Neural cell (in vitro differentiated cells): ENCODE data around the gene PGAP1. TPM values are rescaled to one million over a fixed set of nuclear protein-coding genes. Genes with fewer than 3 reads are reported as not detected.

ENCODE experiments used
- H2AFZ ChIP-seq: fragments of 200-600, 300-800 bp; sonication (generic), shearing (Covaris generic); 2 replicates; pipeline ENCODE4 v1.6.0; 2014; ENCODE audit warnings: low read depth, mild to moderate bottlenecking, antibody characterized with exemption, low read length, moderate library complexity
- H3F3A ChIP-seq: fragments of 200-600 bp; shearing (Covaris generic); 2 replicates; pipeline ENCODE4 v1.6.1; 2016; ENCODE audit warnings: mild to moderate bottlenecking, moderate library complexity, mixed read lengths, antibody characterized with exemption, low read length; ENCODE audit not compliant: insufficient read depth, poor library complexity, severe bottlenecking
- H3K27ac ChIP-seq: fragments of 200-600, 300-800 bp; sonication (generic), shearing (Covaris generic); 2 replicates; pipeline ENCODE4 v1.5.1; 2014; ENCODE audit warnings: mild to moderate bottlenecking, low read length, moderate library complexity
- H3K27me3 ChIP-seq: fragments of 300-800, 200-600 bp; sonication (generic), shearing (Covaris generic); 2 replicates; pipeline ENCODE4 v1.6.0; 2014; ENCODE audit warnings: mild to moderate bottlenecking, low read depth, low read length, moderate library complexity; ENCODE audit not compliant: insufficient read depth
- H3K36me3 ChIP-seq: fragments of 300-800, 200-600 bp; sonication (generic), shearing (Covaris generic); 2 replicates; pipeline ENCODE4 v1.5.1; 2014; ENCODE audit warnings: mild to moderate bottlenecking, antibody characterized with exemption, low read length, moderate library complexity; ENCODE audit not compliant: insufficient read depth
- H3K4me2 ChIP-seq: fragments of 300-800, 200-600 bp; sonication (generic), shearing (Covaris generic); 2 replicates; pipeline ENCODE4 v1.6.0; 2014; ENCODE audit warnings: mild to moderate bottlenecking, low read length
- H3K4me3 ChIP-seq: fragments of 300-800, 200-600 bp; sonication (generic), shearing (Covaris generic); 2 replicates; pipeline ENCODE4 v1.5.1; 2014; ENCODE audit warnings: mild to moderate bottlenecking, low read length, moderate library complexity
- H3K79me2 ChIP-seq: fragments of 200-600 bp; shearing (Covaris generic); replicated peaks from 2 replicates; pipeline ENCODE4 v1.6.0; 2014; ENCODE audit warnings: mild to moderate bottlenecking, low read length, moderate library complexity; ENCODE audit not compliant: insufficient read depth
- H3K9ac ChIP-seq: fragments of 300-800, 200-600 bp; sonication (generic), shearing (Covaris generic); 2 replicates; pipeline ENCODE4 v1.6.1; 2016; ENCODE audit warnings: mild to moderate bottlenecking, low read length, mixed read lengths
- H3K9me2 ChIP-seq: fragments of 200-600 bp; shearing (Covaris generic); 2 replicates; pipeline ENCODE4 v1.6.1; 2016; ENCODE audit warnings: mild to moderate bottlenecking, low read length, mixed read lengths; ENCODE audit not compliant: insufficient read depth
- H3K9me3 ChIP-seq: fragments of 200-600, 300-800 bp; sonication (generic), shearing (Covaris generic); 2 replicates; pipeline ENCODE4 v1.6.1; 2016; ENCODE audit warnings: mild to moderate bottlenecking, mixed run types, low read length, moderate library complexity, mixed read lengths
- H4K20me1 ChIP-seq: fragments of 200-600 bp; shearing (Covaris generic); 2 replicates; pipeline ENCODE4 v1.6.1; 2016; ENCODE audit warnings: mild to moderate bottlenecking, mixed run types; ENCODE audit not compliant: insufficient read depth
- CTCF ChIP-seq: fragments of 450-650 bp; IDR thresholded peaks from 2 replicates; pipeline ENCODE4 v1.5.1; 2014; ENCODE audit warnings: antibody characterized with exemption, mild to moderate bottlenecking, moderate library complexity; ENCODE audit not compliant: poor library complexity, severe bottlenecking
- EP300 ChIP-seq: fragments of 450-650 bp; conservative IDR thresholded peaks from 2 replicates; pipeline ENCODE4 v1.6.1; 2014; ENCODE audit warnings: antibody characterized with exemption, mild to moderate bottlenecking, moderate library complexity; ENCODE audit not compliant: poor library complexity, severe bottlenecking
- EZH2 ChIP-seq: fragments of 200-600, 300-800 bp; shearing (Covaris generic), sonication (generic); IDR thresholded peaks from 2 replicates; pipeline ENCODE4 v1.6.1; 2014; ENCODE audit warnings: antibody characterized with exemption, low read length, borderline replicate concordance, mild to moderate bottlenecking; ENCODE audit not compliant: insufficient read depth, poor library complexity, severe bottlenecking
- MXI1 ChIP-seq: fragments of 450-650 bp; conservative IDR thresholded peaks from 2 replicates; pipeline ENCODE4 v1.6.1; 2014; ENCODE audit warnings: antibody characterized with exemption, mild to moderate bottlenecking; ENCODE audit not compliant: poor library complexity, severe bottlenecking
- POLR2AphosphoS5 ChIP-seq: IDR thresholded peaks from 2 replicates; pipeline ENCODE4 v1.6.1; 2012
- RAD21 ChIP-seq: fragments of 450-650 bp; conservative IDR thresholded peaks from 2 replicates; pipeline ENCODE4 v1.6.1; 2014; ENCODE audit warnings: antibody characterized with exemption, mild to moderate bottlenecking, moderate library complexity
- REST ChIP-seq: IDR thresholded peaks from 2 replicates; pipeline ENCODE4 v1.6.1; 2012; ENCODE audit warnings: borderline replicate concordance
- SMC3 ChIP-seq: fragments of 450-650 bp; conservative IDR thresholded peaks from 2 replicates; pipeline ENCODE4 v1.6.1; 2014; ENCODE audit warnings: antibody characterized with exemption, mild to moderate bottlenecking, moderate library complexity; ENCODE audit not compliant: poor library complexity
- TAF1 ChIP-seq: IDR thresholded peaks from 2 replicates; pipeline ENCODE4 v1.6.1; 2012; ENCODE audit warnings: low read depth
- polyA plus RNA-seq: library from polyadenylated mRNA; depleted of rRNA; stranded (reverse); fragments of >200 nt; gene quantifications from 2 replicates; pipeline ENCODE4 v1.2.3, GENCODE V29; 2014

Gene PGAP1
- polyA plus RNA-seq, 1 donor from 2014 or later: 63.3 TPM

- H3K9me3 ChIP-seq: no peaks in the 10 kb centered on the region
- H3F3A ChIP-seq: no peaks in the 10 kb centered on the region
- H3K27me3 ChIP-seq: no peaks in the 10 kb centered on the region
- no peak for TF ChIP-seq RAD21
- no peak for TF ChIP-seq EP300
- TF ChIP-seq TAF1: no peak
- no peak for TF ChIP-seq MXI1
- no peak for TF ChIP-seq EZH2
- no peak for TF ChIP-seq SMC3
- TF ChIP-seq REST: no peak
- TF ChIP-seq POLR2AphosphoS5: no peak
- no peak for TF ChIP-seq CTCF
- H3K4me2 ChIP-seq: peak overlapping the region; percentile 99
- H3K27ac ChIP-seq: peak overlapping the region; percentile 63
- H2AFZ ChIP-seq: peak overlapping the region; percentile 97
- peak overlapping the region; percentile 79 for H3K4me3 ChIP-seq
- H3K36me3 ChIP-seq: no peaks in the 10 kb centered on the region
- no peaks in the 10 kb centered on the region for H3K9me2 ChIP-seq
- H3K9ac ChIP-seq: peak overlapping the region; percentile 70
- no peaks in the 10 kb centered on the region for H4K20me1 ChIP-seq
- peaks cover 14% of the 10 kb centered on the region for H3K79me2 ChIP-seq
Observed at GRCh38 chr2:196798980-196799379, 127.5 kb downstream of the PGAP1 start.

DNA sequence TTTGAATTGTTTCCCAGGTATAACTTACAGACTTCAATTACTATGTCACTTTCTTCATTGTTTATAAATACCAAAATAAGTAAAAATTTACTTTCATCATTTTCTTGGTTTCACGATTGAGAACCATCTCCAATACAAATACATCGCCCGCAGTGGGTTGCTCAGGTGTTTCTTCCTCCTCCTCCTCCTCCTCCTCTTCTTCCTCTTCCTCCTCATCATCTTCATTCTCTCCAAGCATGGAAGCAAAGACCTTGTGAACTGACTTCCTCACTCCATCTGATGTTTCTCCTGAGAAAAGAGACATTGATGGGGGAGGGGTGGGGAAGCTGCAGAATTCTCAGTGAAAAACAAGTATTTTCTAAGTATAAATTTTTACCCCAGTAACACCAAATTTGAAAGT is 133.6 kb downstream of the PGAP1 start:
- H3F3A ChIP-seq: no peaks in the 10 kb centered on the region
- no peak for TF ChIP-seq SMC3
- TF ChIP-seq MXI1: no peak
- no peak for TF ChIP-seq REST
- no peak for TF ChIP-seq EZH2
- no peak for TF ChIP-seq EP300
- TF ChIP-seq RAD21: no peak
- no peak for TF ChIP-seq POLR2AphosphoS5
- TF ChIP-seq CTCF: no peak
- no peak for TF ChIP-seq TAF1
- no peak overlapping the region for H3K4me3 ChIP-seq
- peaks cover 12% of the 10 kb centered on the region for H3K36me3 ChIP-seq
- H3K4me2 ChIP-seq: no peak overlapping the region
- no peak overlapping the region for H3K9ac ChIP-seq
- no peak overlapping the region for H3K27ac ChIP-seq
- no peak overlapping the region for H2AFZ ChIP-seq
- no peaks in the 10 kb centered on the region for H3K9me2 ChIP-seq
- H3K9me3 ChIP-seq: no peaks in the 10 kb centered on the region
- no peaks in the 10 kb centered on the region for H3K27me3 ChIP-seq
- peaks cover 4% of the 10 kb centered on the region for H3K79me2 ChIP-seq
- no peaks in the 10 kb centered on the region for H4K20me1 ChIP-seq
